H9 (cell line): ENCODE data around the gene GATD1. TPM values are rescaled to one million over a fixed set of nuclear protein-coding genes. Genes with fewer than 3 reads are reported as not detected.

Experiments used
- DNase-seq: peaks from one replicate; pipeline ENCODE4 v3.0.0-alpha.2; 2017
- H2AFZ ChIP-seq: one replicate; pipeline ENCODE4 v1.6.1; 2013; ENCODE audit warnings: mild to moderate bottlenecking, low read length, control low read depth, moderate library complexity
- H2AK5ac ChIP-seq: 2 replicates; pipeline ENCODE4 v1.6.1; 2013; ENCODE audit warnings: low read length, control low read depth, mixed read lengths; ENCODE audit not compliant: insufficient read length
- H2BK120ac ChIP-seq: one replicate; pipeline ENCODE4 v1.6.1; 2013; ENCODE audit warnings: low read depth, mild to moderate bottlenecking, low read length, control low read depth, inconsistent platforms; ENCODE audit not compliant: poor library complexity, severe bottlenecking
- H2BK12ac ChIP-seq: 2 replicates; pipeline ENCODE4 v1.6.1; 2013; ENCODE audit warnings: low read length, control low read depth, mixed read lengths, low read depth; ENCODE audit not compliant: insufficient read length
- H2BK15ac ChIP-seq: 2 replicates; pipeline ENCODE4 v1.6.1; 2013; ENCODE audit warnings: low read depth, low read length, control low read depth
- H2BK20ac ChIP-seq: one replicate; pipeline ENCODE4 v1.6.1; 2013; ENCODE audit warnings: low read depth, mild to moderate bottlenecking, low read length, control low read depth, inconsistent platforms; ENCODE audit not compliant: poor library complexity, severe bottlenecking
- H2BK5ac ChIP-seq: 2 replicates; pipeline ENCODE4 v1.6.1; 2013; ENCODE audit warnings: low read length, control low read depth, mixed read lengths; ENCODE audit not compliant: insufficient read length
- H3K14ac ChIP-seq: 2 replicates; pipeline ENCODE4 v1.6.1; 2013; ENCODE audit warnings: low read length, control low read depth; ENCODE audit not compliant: insufficient read depth
- H3K18ac ChIP-seq: 2 replicates; pipeline ENCODE4 v1.6.1; 2013; ENCODE audit warnings: low read depth, mild to moderate bottlenecking, mixed read lengths, low read length, control low read depth; ENCODE audit not compliant: insufficient read length
- H3K23ac ChIP-seq: 2 replicates; pipeline ENCODE4 v1.6.1; 2013; ENCODE audit warnings: low read length, control low read depth, mixed read lengths, low read depth; ENCODE audit not compliant: insufficient read length
- H3K23me2 ChIP-seq: 2 replicates; pipeline ENCODE4 v1.6.1; 2013; ENCODE audit warnings: low read depth, mild to moderate bottlenecking, mixed read lengths, low read length, control low read depth; ENCODE audit not compliant: insufficient read length, poor library complexity, severe bottlenecking
- H3K27ac ChIP-seq: 2 replicates; pipeline ENCODE4 v1.5.1; 2013; ENCODE audit warnings: low read length, control low read depth, mixed read lengths, low read depth; ENCODE audit not compliant: insufficient read length
- H3K27me3 ChIP-seq: 2 replicates; pipeline ENCODE4 v1.6.1; 2013; ENCODE audit warnings: low read length, control low read depth, inconsistent platforms; ENCODE audit not compliant: insufficient read depth
- H3K4ac ChIP-seq: 2 replicates; pipeline ENCODE4 v1.6.1; 2013; ENCODE audit warnings: low read depth, mild to moderate bottlenecking, control low read depth, inconsistent platforms, low read length, moderate library complexity
- H3K4me1 ChIP-seq: 2 replicates; pipeline ENCODE4 v1.6.1; 2013; ENCODE audit warnings: low read length, control low read depth, inconsistent platforms; ENCODE audit not compliant: insufficient read depth
- H3K4me2 ChIP-seq: 2 replicates; pipeline ENCODE4 v1.6.1; 2013; ENCODE audit warnings: low read length, control low read depth, mixed read lengths; ENCODE audit not compliant: insufficient read length, insufficient read depth
- H3K56ac ChIP-seq: 2 replicates; pipeline ENCODE4 v1.6.1; 2013; ENCODE audit warnings: low read depth, mild to moderate bottlenecking, mixed read lengths, low read length, control low read depth; ENCODE audit not compliant: insufficient read length
- H3K79me1 ChIP-seq: 2 replicates; pipeline ENCODE4 v1.6.1; 2013; ENCODE audit warnings: low read depth, mild to moderate bottlenecking, moderate library complexity, low read length, control low read depth, inconsistent platforms; ENCODE audit not compliant: insufficient read depth, poor library complexity, severe bottlenecking
- H3K79me2 ChIP-seq: 2 replicates; pipeline ENCODE4 v1.6.1; 2013; ENCODE audit warnings: low read length, control low read depth, inconsistent platforms; ENCODE audit not compliant: insufficient read depth
- H3K9ac ChIP-seq: 2 replicates; pipeline ENCODE4 v1.6.1; 2013; ENCODE audit warnings: low read length, control low read depth, mixed read lengths; ENCODE audit not compliant: insufficient read length; ENCODE audit errors: extremely low read depth
- H3K9me3 ChIP-seq: one replicate; pipeline ENCODE4 v1.6.1; 2013; ENCODE audit warnings: low read depth, low read length, inconsistent platforms; ENCODE audit not compliant: control insufficient read depth
- H3T11ph ChIP-seq: one replicate; pipeline ENCODE4 v1.6.1; 2013; ENCODE audit warnings: mild to moderate bottlenecking, low read length, control low read depth, inconsistent platforms
- H4K20me1 ChIP-seq: one replicate; pipeline ENCODE4 v1.6.1; 2013; ENCODE audit not compliant: control insufficient read depth, insufficient read length, insufficient read depth
- H4K5ac ChIP-seq: 2 replicates; pipeline ENCODE4 v1.6.1; 2013; ENCODE audit warnings: low read depth, mild to moderate bottlenecking, mixed read lengths, low read length, control low read depth; ENCODE audit not compliant: insufficient read length
- H4K8ac ChIP-seq: replicated peaks from 2 replicates; pipeline ENCODE4 v1.6.1; 2013; ENCODE audit warnings: low read length, control low read depth, mixed read lengths, low read depth; ENCODE audit not compliant: insufficient read length
- H4K91ac ChIP-seq: 2 replicates; pipeline ENCODE4 v1.6.1; 2013; ENCODE audit warnings: low read depth, mild to moderate bottlenecking, moderate library complexity, mixed read lengths, low read length, control low read depth; ENCODE audit not compliant: insufficient read length
- H3K27ac Mint-ChIP-seq, 3 experiments: 2 replicates in 2 of 3; 3 replicates in 1 of 3; pipeline ENCODE4 v1.8.0; 2020 to 2021; ENCODE audit warnings: mixed read lengths in 3 of 3, mild to moderate bottlenecking in 1 of 3, moderate library complexity in 1 of 3
- H3K27me3 Mint-ChIP-seq: 2 replicates; pipeline ENCODE4 v1.8.0; 2021; ENCODE audit warnings: low read depth, mild to moderate bottlenecking, moderate library complexity, mixed read lengths
- H3K36me3 Mint-ChIP-seq, 3 experiments: 2 replicates in 2 of 3; 3 replicates in 1 of 3; pipeline ENCODE4 v1.8.0; 2020 to 2021; ENCODE audit warnings: low read depth in 3 of 3, mixed read lengths in 3 of 3; ENCODE audit not compliant: insufficient read depth in 1 of 3
- H3K4me1 Mint-ChIP-seq, 2 experiments: 2 replicates each; pipeline ENCODE4 v1.8.0; 2020; ENCODE audit warnings: mixed read lengths in 2 of 2
- H3K4me3 Mint-ChIP-seq, 2 experiments: 2 replicates in 1 of 2; 3 replicates in 1 of 2; pipeline ENCODE4 v1.8.0; 2020 to 2021; ENCODE audit warnings: mild to moderate bottlenecking in 2 of 2, mixed read lengths in 2 of 2, moderate library complexity in 1 of 2
- H3K9me3 Mint-ChIP-seq, 2 experiments: 2 replicates in 1 of 2; 3 replicates in 1 of 2; pipeline ENCODE4 v1.8.0; 2020; ENCODE audit warnings: mild to moderate bottlenecking in 2 of 2, mixed read lengths in 2 of 2, moderate library complexity in 1 of 2
- whole genome bisulfite sequencing: extraction: QIAGEN DNeasy Blood & Tissue Kit; methylation state at CpG from one replicate; pipeline ENCODE4 v1.1.7; 2013; ENCODE audit warnings: missing lambda C conversion rate, low lambda C conversion rate, mixed read lengths; ENCODE audit not compliant: insufficient read length; ENCODE audit errors: extremely low coverage; 5-methylcytosine and 5-hydroxymethylcytosine counted together
- total RNA-seq: library from RNA; stranded (reverse); gene quantifications from 2 replicates; pipeline ENCODE4 v1.2.1, GENCODE V29; 2021
- TF ChIP-seq, protein P1 (sequence below): fragments of 200-600 bp; sonication (generic); conservative IDR thresholded peaks from 3 replicates; pipeline ENCODE4 v1.8.0; 2021; ENCODE audit warnings: antibody characterized with exemption, mild to moderate bottlenecking

The GATD1 gene
- total RNA-seq, 1 experiment from 2014 or later = 60.0 TPM

DNA sequence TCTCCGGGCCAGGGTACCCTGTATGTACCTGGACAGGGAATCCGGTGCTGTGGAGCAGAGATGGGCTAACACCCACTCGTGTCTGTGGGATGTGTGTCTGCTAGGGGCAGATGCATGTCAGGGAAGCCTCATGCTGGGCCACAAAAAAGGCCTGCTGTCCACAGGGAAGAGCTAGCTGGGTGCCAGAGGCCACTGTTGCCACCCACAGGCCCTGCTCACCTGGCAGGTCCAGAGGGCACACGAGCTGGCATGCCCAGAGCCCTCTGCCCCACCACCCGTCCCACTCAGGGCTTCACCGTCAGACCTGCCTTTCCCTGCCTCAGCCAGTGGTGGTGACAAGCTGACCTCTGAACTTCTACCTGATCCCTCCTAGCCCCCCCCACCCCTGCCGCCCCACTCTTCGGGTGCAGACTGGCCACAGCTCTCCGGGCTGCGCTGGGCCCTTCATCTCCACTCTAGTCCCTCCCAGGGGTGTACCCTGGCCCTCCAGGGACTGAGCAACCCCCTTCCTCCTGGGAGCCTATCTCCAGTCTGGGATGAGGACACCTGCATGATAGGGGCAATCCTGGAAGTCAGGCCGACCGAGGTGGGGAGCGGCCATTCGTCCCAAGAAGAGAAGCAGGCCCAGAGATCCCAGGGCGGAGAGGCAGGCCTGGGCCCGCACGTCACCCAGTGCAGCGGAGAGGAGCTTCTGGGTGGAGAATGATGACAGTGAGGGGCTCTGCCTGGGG, 19.4 kb upstream of the GATD1 start:
- no CpG with 5 or more reads among the region's 18 CpGs for whole genome bisulfite sequencing
- Histone ChIP-seq H2AFZ (no peak overlapping the region), H3K23me2 (peaks cover 9% of the 10 kb centered on the region), H3K4me2 (peak overlapping the region; percentile 72), H2AK5ac (no peak overlapping the region), H3K4ac (no peak overlapping the region), H3K56ac (no peak overlapping the region), H3K79me2 (no peaks in the 10 kb centered on the region), H2BK120ac (no peak overlapping the region), H3K9me3 (no peaks in the 10 kb centered on the region), H3K18ac (no peak overlapping the region), H4K5ac (no peak overlapping the region), H3T11ph (no peak overlapping the region), H3K23ac (no peak overlapping the region), H3K9ac (peak overlapping the region; percentile 10), H3K27me3 (no peaks in the 10 kb centered on the region), H2BK15ac (no peak overlapping the region), H2BK20ac (no peak overlapping the region), H3K14ac (peak overlapping the region; percentile 16), H2BK5ac (no peak overlapping the region), H3K4me1 (no peaks in the 10 kb centered on the region; the same call in 1 of the 2 replicates), H2BK12ac (no peak overlapping the region), H4K91ac (no peak overlapping the region), H4K20me1 (peaks cover 2% of the 10 kb centered on the region), H3K79me1 (no peaks in the 10 kb centered on the region), H4K8ac (no peak overlapping the region), H3K27ac (no peak overlapping the region)
- peaks cover 0 to 18% (median 11%) of the 10 kb centered on the region in 3 experiments; a peak in 4 of 7 replicates for H3K36me3 Mint-ChIP-seq
- peaks cover 8 to 18% of the 10 kb centered on the region in 2 experiments for H3K4me1 Mint-ChIP-seq
- H3K27me3 Mint-ChIP-seq = no peaks in the 10 kb centered on the region
- 0 out of 7 replicates have a peak overlapping the region, but pooled peaks of 1 of the 3 experiments have one; percentile 51 for H3K27ac Mint-ChIP-seq
- TF ChIP-seq, protein P1, sequence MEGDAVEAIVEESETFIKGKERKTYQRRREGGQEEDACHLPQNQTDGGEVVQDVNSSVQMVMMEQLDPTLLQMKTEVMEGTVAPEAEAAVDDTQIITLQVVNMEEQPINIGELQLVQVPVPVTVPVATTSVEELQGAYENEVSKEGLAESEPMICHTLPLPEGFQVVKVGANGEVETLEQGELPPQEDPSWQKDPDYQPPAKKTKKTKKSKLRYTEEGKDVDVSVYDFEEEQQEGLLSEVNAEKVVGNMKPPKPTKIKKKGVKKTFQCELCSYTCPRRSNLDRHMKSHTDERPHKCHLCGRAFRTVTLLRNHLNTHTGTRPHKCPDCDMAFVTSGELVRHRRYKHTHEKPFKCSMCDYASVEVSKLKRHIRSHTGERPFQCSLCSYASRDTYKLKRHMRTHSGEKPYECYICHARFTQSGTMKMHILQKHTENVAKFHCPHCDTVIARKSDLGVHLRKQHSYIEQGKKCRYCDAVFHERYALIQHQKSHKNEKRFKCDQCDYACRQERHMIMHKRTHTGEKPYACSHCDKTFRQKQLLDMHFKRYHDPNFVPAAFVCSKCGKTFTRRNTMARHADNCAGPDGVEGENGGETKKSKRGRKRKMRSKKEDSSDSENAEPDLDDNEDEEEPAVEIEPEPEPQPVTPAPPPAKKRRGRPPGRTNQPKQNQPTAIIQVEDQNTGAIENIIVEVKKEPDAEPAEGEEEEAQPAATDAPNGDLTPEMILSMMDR = no peak
- H3K4me3 Mint-ChIP-seq = peak overlapping the region; percentile 75 to 87
- no peak for DNase-seq
- H3K9me3 Mint-ChIP-seq = no peaks in the 10 kb centered on the region
